HG02973 (cell line): ENCODE measurements around the gene RAPGEF4.

Experiments used
- ATAC-seq: cut with Tn5 transposase; IDR thresholded peaks from one replicate; pipeline ENCODE4 v1.9.1; 2021; ENCODE audit warnings: moderate library complexity; ENCODE audit not compliant: unreplicated experiment

The RAPGEF4 gene

GRCh38 chr2:172930871-172931255, 195.2 kb downstream of the RAPGEF4 start:
- no peak for ATAC-seq

DNA sequence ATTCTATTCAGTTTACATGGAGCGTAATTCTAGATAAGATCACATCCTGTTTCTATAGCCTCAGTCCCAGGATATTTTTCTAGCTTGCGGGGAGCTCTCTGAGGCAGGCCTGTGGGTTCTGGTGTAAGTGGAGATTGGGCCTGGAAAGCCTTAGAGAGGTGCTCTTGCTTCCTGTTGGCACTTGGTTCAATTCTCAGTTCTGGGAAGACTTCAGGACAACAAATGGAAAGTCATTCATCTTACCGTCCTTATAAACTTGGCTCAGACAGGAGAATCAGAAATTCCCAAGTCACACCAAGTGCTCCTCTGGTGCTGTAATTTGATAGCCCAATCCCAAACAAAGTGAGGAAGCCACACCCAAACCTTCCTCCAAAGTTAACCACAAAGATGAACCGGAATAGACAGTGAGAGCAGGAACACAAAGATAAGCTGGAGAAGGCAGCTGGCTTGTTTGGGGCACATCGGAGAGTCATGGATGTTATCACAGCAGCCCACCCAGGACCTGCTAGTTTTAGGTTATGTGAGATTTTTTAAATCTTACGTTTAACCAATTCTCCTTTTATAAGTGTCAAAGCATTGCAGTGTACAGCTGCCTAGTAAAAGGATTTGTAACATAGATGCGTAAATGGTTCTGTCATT, 195.7 kb downstream of the RAPGEF4 start:
- no peak for ATAC-seq

DNA sequence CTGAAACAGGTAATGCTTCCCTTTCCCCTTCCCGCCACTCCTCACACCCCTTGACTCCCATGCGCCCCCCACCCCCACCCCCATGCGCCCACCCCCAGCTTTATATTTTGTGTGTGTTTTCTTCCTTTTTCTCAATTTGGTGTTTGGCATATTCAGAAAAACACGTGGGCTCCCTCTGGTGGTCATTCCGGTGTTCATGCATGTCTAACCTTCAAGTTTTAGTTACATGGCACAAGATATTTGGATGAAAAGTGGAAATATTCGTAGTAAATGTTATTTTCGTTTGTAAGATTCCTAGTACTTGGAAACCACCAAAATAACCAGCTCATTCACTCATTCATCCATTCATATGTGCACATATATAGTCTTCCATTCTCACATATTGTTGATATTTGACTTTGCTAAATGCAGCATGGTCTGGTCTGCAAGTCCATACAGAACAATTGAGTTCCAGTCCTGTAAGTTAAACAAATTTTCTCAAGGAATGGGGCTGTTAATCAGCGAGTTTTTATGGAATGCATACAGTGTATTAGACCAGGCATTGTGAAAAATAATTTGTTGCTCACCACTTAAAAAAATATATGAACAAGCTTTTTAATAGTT, 196.4 kb downstream of the RAPGEF4 start:
- ATAC-seq, result no peak

- ATAC-seq, result no peak
Measured at GRCh38 chr2:172937884-172938712, 202.5 kb downstream of the RAPGEF4 start.

- no peak for ATAC-seq
Measured at GRCh38 chr2:172938713-172939375, 203.2 kb downstream of the RAPGEF4 start.

- ATAC-seq, result no peak
Measured at GRCh38 chr2:172943539-172943938, 207.9 kb downstream of the RAPGEF4 start.

GRCh38 chr2:172944022-172944793, 208.6 kb downstream of the RAPGEF4 start:
- no peak for ATAC-seq

DNA sequence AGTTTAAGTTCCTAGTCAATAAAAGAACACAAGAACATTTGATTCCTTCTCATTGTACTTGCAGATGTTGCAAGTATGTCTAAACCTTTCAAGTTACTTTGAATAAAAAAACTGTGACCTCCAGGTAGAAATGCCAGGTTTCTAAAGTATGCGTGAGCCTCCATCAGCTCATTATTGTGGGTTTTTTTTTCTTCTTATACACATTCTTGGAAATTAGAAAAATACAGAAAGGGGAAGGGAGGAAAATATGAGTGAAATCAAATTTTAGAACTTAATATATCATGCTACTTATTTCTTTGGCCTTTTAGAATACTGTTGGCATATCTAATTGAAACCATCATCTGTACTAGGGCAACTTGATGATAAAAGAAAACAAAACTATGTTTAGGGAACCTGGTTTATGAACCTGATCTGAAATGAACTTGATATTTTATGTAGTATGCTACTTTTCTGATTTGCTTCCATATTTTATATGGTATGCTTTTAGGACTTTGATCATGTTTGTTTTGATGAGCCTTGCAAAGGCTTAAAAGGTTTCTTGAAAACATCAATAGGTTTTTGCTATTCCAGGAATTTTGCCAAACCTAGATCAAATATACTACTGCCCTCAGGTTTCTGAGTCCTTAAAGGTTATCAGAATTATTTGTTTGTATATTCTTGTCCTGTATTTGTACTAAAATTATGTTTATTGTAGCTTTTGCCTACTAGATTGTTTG, 209.3 kb downstream of the RAPGEF4 start:
- ATAC-seq, result no peak

DNA sequence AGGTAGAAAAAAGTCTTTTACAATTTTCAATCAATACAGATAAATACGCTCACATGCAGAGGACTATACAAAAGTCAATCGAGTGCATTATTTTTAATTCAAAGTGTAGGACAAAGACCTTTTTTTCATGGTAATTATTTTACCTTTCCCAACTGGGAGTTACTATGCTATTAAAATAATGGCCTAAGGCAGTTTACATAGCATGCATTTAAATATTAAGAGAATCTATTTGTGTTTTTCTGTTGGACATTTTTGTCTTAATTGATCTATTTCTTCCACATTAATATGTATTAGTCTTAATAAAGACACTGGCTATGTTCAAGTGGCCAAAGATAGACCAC, 209.8 kb downstream of the RAPGEF4 start:
- no peak for ATAC-seq

- ATAC-seq, result no peak
Measured at GRCh38 chr2:172947461-172948153, 212.0 kb downstream of the RAPGEF4 start.

- ATAC-seq, result no peak
Measured at GRCh38 chr2:172949522-172949921, 213.9 kb downstream of the RAPGEF4 start.

GRCh38 chr2:172950565-172950964, 214.9 kb downstream of the RAPGEF4 start:
- no peak for ATAC-seq

DNA sequence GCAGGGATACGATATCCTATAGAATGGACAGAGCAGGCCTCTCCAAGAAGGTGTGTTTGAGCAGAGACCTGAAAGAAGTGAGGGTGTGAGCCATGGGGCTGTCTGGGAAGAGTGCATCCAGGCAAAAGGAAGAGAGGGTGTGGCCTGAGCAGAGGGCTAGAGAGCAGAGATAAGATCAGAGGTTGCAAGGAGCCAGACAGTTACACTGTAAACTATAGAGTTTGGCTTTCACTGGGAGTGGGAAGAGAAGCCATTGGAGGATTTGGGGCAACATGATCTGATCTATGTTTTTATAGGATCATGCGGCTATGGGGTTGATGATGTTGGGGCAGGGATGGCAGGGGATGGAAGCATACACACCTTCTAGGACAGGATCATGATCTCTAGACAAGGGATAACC, 215.9 kb downstream of the RAPGEF4 start:
- ATAC-seq, result no peak

DNA sequence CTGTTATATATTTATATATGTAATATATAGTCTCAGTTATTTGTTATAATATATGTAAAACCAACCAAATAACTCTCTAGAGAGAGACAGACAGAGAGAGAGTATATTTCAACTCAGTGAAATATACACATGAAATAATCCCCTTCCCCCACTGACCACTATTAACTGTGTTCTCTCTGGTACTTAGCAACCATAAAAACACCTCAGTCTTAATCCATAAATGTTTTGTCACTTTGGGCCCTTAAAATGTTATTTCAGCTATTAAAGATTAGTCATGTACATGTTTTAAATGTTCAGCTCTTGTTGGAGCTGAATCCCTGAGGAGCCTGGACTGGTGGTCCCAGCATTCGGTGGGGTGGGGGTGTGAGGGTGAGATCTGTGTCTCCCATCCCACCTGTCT, 217.8 kb downstream of the RAPGEF4 start:
- ATAC-seq, result no peak

GRCh38 chr2:172953970-172954852, 218.6 kb downstream of the RAPGEF4 start:
- ATAC-seq, result no peak

GRCh38 chr2:172955587-172955986, 219.9 kb downstream of the RAPGEF4 start:
- no peak for ATAC-seq

DNA sequence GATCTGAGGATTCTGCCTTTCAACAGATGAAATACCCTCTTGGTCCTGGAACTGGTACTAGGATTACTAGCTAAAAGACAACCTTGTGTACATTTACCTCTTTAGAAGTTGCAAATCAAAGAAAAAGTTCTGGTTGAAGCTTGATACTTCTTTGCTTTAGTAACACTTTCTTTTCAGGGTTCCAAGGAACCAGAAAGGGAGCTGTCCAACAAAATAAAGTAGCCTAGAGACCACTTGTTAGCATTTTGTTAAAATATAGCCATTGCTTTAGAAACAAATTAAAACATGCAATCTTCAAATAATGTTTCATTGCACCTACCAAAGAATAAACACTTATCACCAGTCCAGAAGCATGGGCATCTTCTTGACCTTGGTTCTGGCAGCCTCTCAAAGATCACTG, 222.1 kb downstream of the RAPGEF4 start:
- no peak for ATAC-seq

GRCh38 chr2:172962082-172962481, 226.4 kb downstream of the RAPGEF4 start:
- no peak for ATAC-seq

- ATAC-seq, result no peak
Measured at GRCh38 chr2:172962824-172963223, 227.2 kb downstream of the RAPGEF4 start.
